ENCODE data around the gene DDX1.

The DDX1 gene

DNA sequence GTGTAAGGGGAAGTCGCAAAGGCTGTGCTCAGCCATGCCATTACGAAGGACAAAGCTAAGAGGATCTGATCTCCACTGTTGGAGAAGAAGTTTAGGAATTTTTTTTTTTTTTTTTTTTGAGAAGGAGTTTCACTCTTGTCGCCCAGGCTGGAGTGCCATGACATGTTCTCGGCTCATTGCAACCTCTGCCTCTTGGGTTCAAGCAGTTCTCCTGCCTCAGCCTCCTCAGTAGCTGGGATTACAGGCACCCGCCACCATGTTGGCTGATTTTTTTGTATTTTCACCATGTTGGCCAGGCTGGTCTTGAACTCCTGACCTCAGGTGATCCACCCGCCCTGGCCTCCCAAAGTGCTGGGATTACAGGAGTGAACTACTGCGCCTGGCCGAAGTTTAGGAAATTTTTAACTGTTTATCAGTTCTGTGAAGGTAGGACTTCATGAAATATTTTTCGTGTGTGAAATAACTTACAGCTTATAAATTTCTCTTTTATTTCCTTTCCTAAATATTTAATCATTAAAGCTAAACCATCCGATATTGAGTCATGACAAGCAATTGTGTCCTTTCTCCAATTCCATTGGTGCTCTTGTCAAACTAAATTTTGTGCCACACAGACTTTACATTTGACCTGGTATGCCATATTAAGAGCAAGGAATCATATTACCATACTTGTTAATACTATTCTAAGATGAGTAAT lies 22.2 kb downstream of the DDX1 start:
- TF ChIP-seq, protein P1, sequence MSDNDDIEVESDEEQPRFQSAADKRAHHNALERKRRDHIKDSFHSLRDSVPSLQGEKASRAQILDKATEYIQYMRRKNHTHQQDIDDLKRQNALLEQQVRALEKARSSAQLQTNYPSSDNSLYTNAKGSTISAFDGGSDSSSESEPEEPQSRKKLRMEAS (IDR thresholded peaks at IDR 0.05; ENCODE audit: low read depth, low read length): no peak
- TF ChIP-seq, protein P2, sequence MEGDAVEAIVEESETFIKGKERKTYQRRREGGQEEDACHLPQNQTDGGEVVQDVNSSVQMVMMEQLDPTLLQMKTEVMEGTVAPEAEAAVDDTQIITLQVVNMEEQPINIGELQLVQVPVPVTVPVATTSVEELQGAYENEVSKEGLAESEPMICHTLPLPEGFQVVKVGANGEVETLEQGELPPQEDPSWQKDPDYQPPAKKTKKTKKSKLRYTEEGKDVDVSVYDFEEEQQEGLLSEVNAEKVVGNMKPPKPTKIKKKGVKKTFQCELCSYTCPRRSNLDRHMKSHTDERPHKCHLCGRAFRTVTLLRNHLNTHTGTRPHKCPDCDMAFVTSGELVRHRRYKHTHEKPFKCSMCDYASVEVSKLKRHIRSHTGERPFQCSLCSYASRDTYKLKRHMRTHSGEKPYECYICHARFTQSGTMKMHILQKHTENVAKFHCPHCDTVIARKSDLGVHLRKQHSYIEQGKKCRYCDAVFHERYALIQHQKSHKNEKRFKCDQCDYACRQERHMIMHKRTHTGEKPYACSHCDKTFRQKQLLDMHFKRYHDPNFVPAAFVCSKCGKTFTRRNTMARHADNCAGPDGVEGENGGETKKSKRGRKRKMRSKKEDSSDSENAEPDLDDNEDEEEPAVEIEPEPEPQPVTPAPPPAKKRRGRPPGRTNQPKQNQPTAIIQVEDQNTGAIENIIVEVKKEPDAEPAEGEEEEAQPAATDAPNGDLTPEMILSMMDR (IDR thresholded peaks at IDR 0.05; ENCODE audit: low read depth, low read length): no peak
- TF ChIP-seq MYC (IDR thresholded peaks at IDR 0.05; ENCODE audit: low read depth, low read length) (no peak), POLR2A (IDR thresholded peaks at IDR 0.05; ENCODE audit: extremely low read depth, insufficient read length) (no peak)
- DNase-seq (ENCODE audit: low read depth): no peak

DNA sequence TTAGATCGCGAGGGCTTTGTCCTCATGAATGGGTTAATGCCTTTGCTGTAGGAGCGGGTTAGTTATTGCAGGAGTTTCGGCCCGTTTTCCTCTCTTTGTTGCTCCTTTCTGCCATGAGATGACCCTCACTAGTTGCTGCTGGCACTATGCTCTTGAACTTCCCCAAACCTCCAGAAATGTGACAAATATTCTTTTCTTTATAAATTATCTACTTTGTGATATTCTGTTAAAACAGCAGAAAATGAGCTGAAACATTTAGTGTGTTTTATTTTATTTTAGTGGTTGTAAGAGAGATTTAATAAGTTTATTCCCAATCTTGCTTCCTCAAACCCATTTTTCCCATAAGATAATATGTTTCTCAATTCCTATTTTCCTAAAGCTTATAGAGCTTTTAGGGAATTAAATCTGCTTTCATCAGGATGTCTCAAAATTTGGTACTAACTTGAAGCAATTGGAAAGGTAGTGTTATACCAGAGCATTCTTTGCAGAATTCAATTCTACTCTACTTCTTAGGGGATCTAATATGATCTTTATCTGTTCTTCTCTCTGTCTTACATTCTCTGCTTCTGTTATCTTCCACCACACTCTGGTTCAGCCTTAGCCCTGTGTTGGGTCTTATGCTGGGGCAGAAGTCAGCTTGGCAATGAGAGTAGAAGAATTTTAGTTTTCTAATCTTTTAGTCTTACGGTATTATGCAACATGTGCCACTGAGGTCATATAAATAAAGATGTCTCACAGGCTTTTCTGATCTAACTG lies 23.1 kb downstream of the DDX1 start:
- DNase-seq (ENCODE audit: low read depth): no peak
- TF ChIP-seq, protein P2 (IDR thresholded peaks at IDR 0.05; ENCODE audit: low read depth, low read length): no peak
- TF ChIP-seq, protein P1 (IDR thresholded peaks at IDR 0.05; ENCODE audit: low read depth, low read length): no peak
- TF ChIP-seq POLR2A (IDR thresholded peaks at IDR 0.05; ENCODE audit: extremely low read depth, insufficient read length) (no peak), MYC (IDR thresholded peaks at IDR 0.05; ENCODE audit: low read depth, low read length) (no peak)
- no peak overlapping the region for H3K4me3 ChIP-seq (ENCODE audit: low read depth, low read length)

More for the DNA sequence above, 22.2 kb downstream of the DDX1 start:
- H3K4me3 ChIP-seq (ENCODE audit: low read depth, low read length): no peak overlapping the region

DNA sequence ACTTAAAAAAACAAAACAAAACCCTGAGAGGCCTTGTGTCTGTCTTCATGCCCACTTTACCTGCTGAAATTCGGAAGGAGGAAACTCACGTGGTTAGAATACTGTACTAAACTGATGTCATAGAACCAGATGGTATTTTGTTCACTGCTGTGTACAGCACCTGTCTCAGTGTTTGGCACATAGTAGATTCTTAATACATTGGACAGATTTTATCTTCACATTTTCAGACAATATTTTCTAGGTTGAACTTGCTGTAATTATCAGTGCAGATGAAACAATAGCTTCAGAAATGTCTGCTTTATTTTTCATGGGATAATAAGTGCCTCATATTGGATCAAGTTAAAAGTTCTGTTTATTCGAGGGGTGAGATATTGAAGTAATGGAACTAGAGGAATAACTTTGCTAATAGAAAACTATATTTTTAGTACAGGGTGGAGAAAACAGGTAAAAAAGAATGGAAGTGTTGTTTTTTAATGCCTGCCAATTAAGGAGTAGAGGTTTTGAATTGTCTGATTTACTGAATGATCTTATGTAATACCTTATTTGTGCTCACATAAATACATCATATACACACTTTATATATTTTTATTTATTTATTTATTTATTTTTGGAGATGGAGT lies 23.7 kb downstream of the DDX1 start:
- TF ChIP-seq MYC (IDR thresholded peaks at IDR 0.05; ENCODE audit: low read depth, low read length): no peak
- TF ChIP-seq POLR2A (IDR thresholded peaks at IDR 0.05; ENCODE audit: extremely low read depth, insufficient read length): no peak
- TF ChIP-seq, protein P2 (IDR thresholded peaks at IDR 0.05; ENCODE audit: low read depth, low read length): no peak
- TF ChIP-seq, protein P1 (IDR thresholded peaks at IDR 0.05; ENCODE audit: low read depth, low read length): no peak
- no peak for DNase-seq (ENCODE audit: low read depth)
- H3K4me3 ChIP-seq (ENCODE audit: low read depth, low read length): no peak overlapping the region

DNA sequence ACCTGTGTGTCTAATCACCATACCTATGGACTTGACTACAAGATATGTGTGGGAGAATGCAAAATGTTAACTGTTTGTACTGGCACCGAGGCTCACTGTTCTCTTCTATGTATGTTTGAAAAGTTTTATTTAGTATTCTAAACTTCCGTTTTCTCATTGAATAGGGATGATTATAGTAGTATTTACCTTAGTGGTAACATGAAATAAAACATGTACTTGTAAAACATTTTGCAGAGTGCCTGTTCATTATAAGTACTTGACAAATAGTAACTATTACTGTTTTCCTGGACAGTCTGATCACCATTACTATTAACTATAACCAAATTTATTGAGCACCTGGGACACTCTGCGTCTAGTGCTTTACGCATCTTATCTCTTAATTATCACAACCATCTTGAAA lies 24.8 kb downstream of the DDX1 start:
- TF ChIP-seq, protein P2 (IDR thresholded peaks at IDR 0.05; ENCODE audit: low read depth, low read length): no peak
- TF ChIP-seq POLR2A (IDR thresholded peaks at IDR 0.05; ENCODE audit: extremely low read depth, insufficient read length) (no peak), MYC (IDR thresholded peaks at IDR 0.05; ENCODE audit: low read depth, low read length) (no peak)
- TF ChIP-seq, protein P1 (IDR thresholded peaks at IDR 0.05; ENCODE audit: low read depth, low read length): no peak
- no peak overlapping the region for H3K4me3 ChIP-seq (ENCODE audit: low read depth, low read length)
- no peak for DNase-seq (ENCODE audit: low read depth)

DNA sequence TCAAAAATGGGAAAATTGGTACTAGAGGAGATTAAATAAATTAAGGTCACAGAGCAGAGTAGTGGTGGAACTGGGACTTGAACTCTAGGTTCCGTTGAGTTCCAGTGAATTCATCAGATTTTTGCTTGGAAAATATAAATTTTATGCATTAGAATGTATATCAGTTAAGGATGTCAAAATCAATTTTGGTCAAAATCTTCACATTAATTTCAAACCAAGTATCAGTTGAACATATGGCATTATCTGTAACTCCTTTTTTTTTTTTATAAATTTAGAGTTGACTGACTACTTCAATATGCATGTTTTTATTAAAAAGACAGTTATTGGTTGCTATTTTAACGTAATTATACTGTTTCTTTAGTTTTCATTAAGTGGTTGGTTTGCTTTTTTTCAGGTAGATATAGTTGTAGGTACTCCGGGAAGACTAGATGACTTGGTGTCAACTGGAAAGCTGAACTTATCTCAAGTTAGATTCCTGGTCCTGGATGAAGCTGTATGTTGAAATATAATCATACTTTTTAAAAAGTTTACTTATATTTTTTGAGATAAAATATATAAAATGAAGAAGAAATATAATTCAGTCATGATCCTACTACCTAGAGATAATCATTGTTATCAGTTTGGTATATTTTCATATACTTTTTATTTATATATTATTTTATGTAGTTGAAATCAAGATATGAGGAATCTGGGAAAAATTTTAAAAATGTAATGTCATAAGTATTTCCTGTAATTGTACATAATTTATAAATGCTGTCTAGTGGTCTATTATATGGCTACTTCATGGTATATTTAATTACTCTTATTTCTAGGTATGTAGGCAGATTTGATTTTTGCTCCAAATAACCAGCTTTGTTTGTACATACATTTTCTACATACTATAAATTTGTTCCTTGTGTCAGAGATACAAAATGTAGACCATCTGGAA lies 25.4 kb downstream of the DDX1 start:
- DNase-seq (ENCODE audit: low read depth): no peak
- no peak overlapping the region for H3K4me3 ChIP-seq (ENCODE audit: low read depth, low read length)
- TF ChIP-seq MYC (IDR thresholded peaks at IDR 0.05; ENCODE audit: low read depth, low read length) (no peak), POLR2A (IDR thresholded peaks at IDR 0.05; ENCODE audit: extremely low read depth, insufficient read length) (no peak)
- TF ChIP-seq, protein P2 (IDR thresholded peaks at IDR 0.05; ENCODE audit: low read depth, low read length): no peak
- TF ChIP-seq, protein P1 (IDR thresholded peaks at IDR 0.05; ENCODE audit: low read depth, low read length): no peak
